ENCODE measurements around the gene TMBIM1.

DNA sequence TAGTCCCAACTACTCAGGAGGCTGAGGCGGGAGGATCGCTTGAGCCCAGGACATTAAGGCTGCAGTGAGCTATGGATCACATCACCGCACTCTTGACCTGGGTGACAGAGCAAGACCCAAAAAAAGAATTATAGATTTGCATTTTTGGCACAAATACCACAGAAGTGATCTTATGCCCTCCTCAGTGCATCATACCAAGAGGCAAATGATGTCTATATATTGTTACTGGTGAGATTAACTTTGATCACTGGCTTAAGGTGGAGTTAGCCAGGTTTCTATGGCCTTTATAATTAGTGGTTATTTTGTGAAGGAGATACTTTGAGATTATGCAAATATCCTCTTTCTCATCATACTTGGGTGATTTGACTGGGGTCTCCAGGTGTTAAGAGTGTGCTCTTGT is 42.2 kb upstream of the TMBIM1 start:
- TF ChIP-seq, protein P1, sequence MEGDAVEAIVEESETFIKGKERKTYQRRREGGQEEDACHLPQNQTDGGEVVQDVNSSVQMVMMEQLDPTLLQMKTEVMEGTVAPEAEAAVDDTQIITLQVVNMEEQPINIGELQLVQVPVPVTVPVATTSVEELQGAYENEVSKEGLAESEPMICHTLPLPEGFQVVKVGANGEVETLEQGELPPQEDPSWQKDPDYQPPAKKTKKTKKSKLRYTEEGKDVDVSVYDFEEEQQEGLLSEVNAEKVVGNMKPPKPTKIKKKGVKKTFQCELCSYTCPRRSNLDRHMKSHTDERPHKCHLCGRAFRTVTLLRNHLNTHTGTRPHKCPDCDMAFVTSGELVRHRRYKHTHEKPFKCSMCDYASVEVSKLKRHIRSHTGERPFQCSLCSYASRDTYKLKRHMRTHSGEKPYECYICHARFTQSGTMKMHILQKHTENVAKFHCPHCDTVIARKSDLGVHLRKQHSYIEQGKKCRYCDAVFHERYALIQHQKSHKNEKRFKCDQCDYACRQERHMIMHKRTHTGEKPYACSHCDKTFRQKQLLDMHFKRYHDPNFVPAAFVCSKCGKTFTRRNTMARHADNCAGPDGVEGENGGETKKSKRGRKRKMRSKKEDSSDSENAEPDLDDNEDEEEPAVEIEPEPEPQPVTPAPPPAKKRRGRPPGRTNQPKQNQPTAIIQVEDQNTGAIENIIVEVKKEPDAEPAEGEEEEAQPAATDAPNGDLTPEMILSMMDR (IDR thresholded peaks at IDR 0.05) = no peak
- TF ChIP-seq POLR2A (IDR thresholded peaks at IDR 0.05) = no peak

Measured in thyroid gland (tissue), 4 donors.